ENCODE measurements around the gene ABI2. TPM values are rescaled to one million over a fixed set of nuclear protein-coding genes. Genes with fewer than 3 reads are reported as not detected.
"Not testable (repeated sequence)": the region's sequence is repeated elsewhere in the genome, so short reads cannot be mapped to it uniquely, and the experiment has no call there.

The ABI2 gene
- polyA plus RNA-seq, 1 donor from 2014 or later: 12.9 TPM

DNA sequence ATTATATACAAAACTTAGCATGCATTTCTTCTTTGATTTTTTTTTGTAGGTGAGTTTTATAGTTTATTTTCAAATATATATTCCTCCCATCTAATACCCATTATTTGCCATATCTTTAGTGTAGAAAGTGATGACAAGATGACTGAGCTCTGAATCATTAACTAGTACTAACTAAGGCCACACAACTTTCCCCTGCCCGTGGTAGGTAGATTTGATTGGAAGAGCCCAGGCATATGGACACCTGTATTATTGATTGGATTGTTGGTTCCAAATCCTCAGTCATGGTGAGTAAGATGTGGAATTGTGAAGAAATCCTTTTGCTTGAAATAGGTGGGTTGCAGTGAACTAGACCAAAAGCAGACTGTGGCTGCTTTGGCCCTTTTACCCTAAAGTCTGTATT, 54.8 kb downstream of the ABI2 start:
- H3K9me3 Mint-ChIP-seq: no peaks in the 10 kb centered on the region
- no peaks in the 10 kb centered on the region for H3K27me3 Mint-ChIP-seq
- H3K4me1 Mint-ChIP-seq: no peaks in the 10 kb centered on the region
- H3K4me3 Mint-ChIP-seq: no peak overlapping the region
- H3K27ac Mint-ChIP-seq: no peak overlapping the region
- H3K36me3 Mint-ChIP-seq: peaks cover 14% of the 10 kb centered on the region

GRCh38 chr2:203388153-203388552, 60.0 kb downstream of the ABI2 start:
- not testable (repeated sequence) for H3K4me3 Mint-ChIP-seq, H3K27ac Mint-ChIP-seq, H3K4me1 Mint-ChIP-seq, H3K27me3 Mint-ChIP-seq, H3K9me3 Mint-ChIP-seq
- H3K36me3 Mint-ChIP-seq: peaks cover 22% of the 10 kb centered on the region

DNA sequence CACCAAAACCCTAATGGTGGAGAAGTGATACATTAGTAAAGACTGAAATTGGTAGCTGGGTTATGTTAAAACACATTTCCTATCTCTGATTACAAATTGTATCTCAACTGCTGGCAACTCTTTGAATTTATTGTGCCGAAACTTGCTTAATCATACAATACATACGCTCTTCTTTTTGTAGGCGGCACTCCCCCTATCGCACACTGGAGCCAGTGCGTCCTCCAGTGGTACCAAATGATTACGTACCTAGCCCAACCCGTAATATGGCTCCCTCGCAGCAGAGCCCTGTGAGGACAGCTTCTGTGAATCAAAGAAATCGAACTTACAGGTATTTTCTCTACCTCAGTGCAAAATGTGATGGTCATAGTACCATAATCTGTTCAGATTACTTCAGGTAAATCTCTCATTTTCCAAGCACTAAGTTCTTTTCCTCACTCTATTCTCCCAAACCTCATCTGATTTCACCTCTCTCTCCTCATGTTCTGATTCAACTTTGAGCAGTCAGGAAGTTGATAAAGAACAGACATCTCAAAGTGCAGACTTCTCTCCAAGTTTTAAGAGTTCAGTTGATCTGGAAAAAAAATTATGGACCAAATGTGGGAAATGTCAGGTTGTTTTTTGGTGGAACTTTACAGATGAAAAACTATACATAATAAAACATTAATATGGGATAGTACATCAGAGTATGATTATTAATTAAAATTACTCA, 66.5 kb downstream of the ABI2 start:
- Mint-ChIP-seq H3K36me3 (peaks cover 19% of the 10 kb centered on the region), H3K9me3 (peaks cover 0 to 3% (median 2%) of the 10 kb centered on the region in 3 donors), H3K27ac (no peak overlapping the region), H3K4me3 (no peak overlapping the region), H3K4me1 (no peaks in the 10 kb centered on the region), H3K27me3 (no peaks in the 10 kb centered on the region)

DNA sequence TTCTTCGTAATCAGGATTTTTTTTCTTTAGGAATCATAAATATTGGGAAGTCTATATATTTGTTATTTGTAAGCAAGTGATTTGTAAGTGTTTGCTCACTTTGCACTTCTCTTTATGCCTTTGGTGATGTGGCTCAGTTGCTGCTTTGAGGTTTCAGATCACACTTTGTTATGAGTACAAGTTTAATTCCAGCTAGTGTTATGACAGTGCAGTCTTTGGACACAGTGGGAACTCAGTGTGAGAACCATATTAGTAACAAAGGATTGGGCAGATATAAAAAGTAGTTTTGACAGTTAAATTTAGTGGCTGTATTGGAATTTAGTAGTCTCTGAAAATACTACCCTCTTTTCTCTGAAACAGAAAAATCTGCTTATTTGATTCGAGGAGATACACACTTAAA, 67.7 kb downstream of the ABI2 start:
- Mint-ChIP-seq H3K4me3 (no peak overlapping the region), H3K36me3 (peaks cover 16% of the 10 kb centered on the region), H3K4me1 (no peaks in the 10 kb centered on the region), H3K27me3 (no peaks in the 10 kb centered on the region), H3K27ac (no peak overlapping the region), H3K9me3 (peaks cover 0 to 3% (median 2%) of the 10 kb centered on the region in 3 donors)

GRCh38 chr2:203396667-203397066, 68.5 kb downstream of the ABI2 start:
- Mint-ChIP-seq H3K36me3 (peaks cover 16% of the 10 kb centered on the region), H3K27me3 (no peaks in the 10 kb centered on the region), H3K27ac (no peak overlapping the region), H3K9me3 (peaks cover 0 to 3% (median 2%) of the 10 kb centered on the region in 3 donors), H3K4me1 (no peaks in the 10 kb centered on the region), H3K4me3 (no peak overlapping the region)

DNA sequence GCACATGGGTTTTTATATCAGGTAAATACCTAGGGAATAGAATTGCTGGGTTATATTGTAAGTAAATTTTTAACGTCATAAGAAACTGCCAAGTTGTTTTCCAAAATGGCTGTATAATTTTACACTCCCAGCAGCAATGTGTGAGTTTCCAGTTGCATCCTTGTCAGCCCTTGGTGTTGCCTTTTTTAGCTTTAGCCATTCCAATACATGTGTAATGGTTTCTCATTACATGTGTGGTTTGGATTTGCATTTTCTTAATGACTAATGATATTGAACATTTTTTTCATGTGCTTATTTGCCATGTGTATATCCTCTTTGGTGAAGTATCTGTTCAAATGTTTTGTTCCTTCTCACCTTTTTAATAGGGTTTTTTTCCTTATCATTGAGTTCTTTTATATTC, 70.8 kb downstream of the ABI2 start:
- Mint-ChIP-seq H3K4me3 (no peak overlapping the region), H3K27me3 (no peaks in the 10 kb centered on the region), H3K36me3 (peaks cover 15% of the 10 kb centered on the region), H3K4me1 (no peaks in the 10 kb centered on the region), H3K9me3 (peaks cover 0 to 3% (median 2%) of the 10 kb centered on the region in 3 donors), H3K27ac (no peak overlapping the region)

- H3K4me3 Mint-ChIP-seq: no peak overlapping the region
- H3K36me3 Mint-ChIP-seq: peaks cover 17% of the 10 kb centered on the region
- H3K27me3 Mint-ChIP-seq: no peaks in the 10 kb centered on the region
- no peak overlapping the region for H3K27ac Mint-ChIP-seq
- H3K4me1 Mint-ChIP-seq: no peaks in the 10 kb centered on the region
- peaks cover 0 to 3% (median 2%) of the 10 kb centered on the region in 3 donors for H3K9me3 Mint-ChIP-seq
Measured at GRCh38 chr2:203400805-203401585, 72.8 kb downstream of the ABI2 start.

DNA sequence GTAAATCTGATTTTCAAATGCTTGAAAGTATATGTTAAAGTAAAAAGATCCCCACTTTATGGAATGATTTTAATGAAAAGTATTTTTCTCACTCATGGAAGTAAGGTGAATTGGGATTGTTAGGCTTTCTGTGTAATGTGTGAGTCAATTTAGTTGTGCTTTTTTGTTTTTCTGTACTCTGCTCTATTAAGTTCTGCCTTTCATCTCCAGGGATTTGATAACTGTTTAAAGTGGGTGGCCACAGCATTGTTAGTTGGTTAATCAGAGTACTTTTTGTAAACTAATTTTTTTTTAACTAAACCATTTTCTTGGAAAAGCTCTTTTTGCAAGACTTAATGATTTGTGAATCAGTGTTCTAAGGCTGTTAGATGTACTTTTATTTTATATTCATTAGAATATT, 76.8 kb downstream of the ABI2 start:
- no peak overlapping the region for H3K27ac Mint-ChIP-seq
- H3K36me3 Mint-ChIP-seq: peaks cover 18% of the 10 kb centered on the region
- no peaks in the 10 kb centered on the region for H3K9me3 Mint-ChIP-seq
- no peaks in the 10 kb centered on the region for H3K27me3 Mint-ChIP-seq
- no peaks in the 10 kb centered on the region for H3K4me1 Mint-ChIP-seq
- no peak overlapping the region for H3K4me3 Mint-ChIP-seq

DNA sequence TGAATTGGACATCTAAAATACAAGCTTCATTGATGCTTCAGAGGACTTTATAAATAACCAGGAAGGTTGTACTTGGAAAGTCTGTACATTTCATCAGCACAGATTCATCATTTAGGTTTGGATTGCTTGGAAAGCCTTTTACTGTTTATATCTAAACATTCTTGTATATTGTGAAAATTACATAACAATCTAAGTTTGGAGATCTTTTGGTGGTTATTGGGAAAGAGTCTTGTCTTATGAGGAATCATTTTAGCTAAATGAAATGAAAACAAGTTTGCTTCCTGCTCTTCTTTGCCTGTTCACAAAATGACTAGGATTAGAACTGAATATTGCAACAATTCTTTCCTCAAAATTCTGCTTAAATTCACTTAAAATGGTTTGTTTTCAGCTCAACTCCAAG, 79.3 kb downstream of the ABI2 start:
- Mint-ChIP-seq H3K4me1 (no peaks in the 10 kb centered on the region), H3K27me3 (no peaks in the 10 kb centered on the region), H3K27ac (no peak overlapping the region), H3K36me3 (peaks cover 21% of the 10 kb centered on the region), H3K4me3 (no peak overlapping the region), H3K9me3 (no peaks in the 10 kb centered on the region)

DNA sequence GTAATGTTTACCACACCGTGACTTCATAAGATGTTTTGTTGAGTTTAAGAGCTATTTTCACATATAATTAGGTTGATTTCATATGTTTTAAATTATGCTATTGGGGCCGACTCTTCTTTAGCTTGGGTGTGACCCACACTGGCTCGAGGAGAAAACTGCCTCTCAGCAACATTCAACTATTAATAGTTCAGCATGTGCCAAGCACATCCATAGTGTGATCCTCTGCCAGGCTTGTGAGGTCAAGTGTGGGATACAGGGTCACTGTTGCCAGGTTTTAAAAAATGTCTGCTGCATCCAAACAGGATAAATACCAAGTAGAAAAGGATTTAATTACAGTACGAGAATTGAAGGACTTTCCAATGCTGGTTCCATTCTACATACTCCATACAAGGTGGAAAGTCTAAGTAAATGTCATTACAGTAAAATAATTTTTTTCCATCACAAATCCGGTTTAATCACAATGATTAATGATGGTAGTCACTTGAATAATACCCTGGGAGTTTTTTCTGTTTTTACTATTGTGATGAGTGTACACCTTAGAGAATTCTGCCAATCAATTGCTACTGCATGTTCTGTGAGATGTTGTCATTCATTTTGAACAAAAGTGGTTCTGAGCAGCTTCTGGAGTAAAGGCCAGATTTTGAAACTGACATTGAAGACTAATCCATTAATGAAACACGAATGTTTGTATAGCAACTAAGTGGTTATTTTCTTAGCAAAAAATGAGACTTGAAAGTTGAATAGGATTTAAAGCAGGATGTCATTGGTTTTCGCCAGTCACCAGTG, 84.5 kb downstream of the ABI2 start:
- Mint-ChIP-seq H3K4me3 (no peak overlapping the region), H3K4me1 (no peaks in the 10 kb centered on the region), H3K9me3 (peaks cover 2 to 3% (median 3%) of the 10 kb centered on the region in 3 donors), H3K36me3 (peaks cover 26% of the 10 kb centered on the region), H3K27me3 (no peaks in the 10 kb centered on the region), H3K27ac (no peak overlapping the region)

DNA sequence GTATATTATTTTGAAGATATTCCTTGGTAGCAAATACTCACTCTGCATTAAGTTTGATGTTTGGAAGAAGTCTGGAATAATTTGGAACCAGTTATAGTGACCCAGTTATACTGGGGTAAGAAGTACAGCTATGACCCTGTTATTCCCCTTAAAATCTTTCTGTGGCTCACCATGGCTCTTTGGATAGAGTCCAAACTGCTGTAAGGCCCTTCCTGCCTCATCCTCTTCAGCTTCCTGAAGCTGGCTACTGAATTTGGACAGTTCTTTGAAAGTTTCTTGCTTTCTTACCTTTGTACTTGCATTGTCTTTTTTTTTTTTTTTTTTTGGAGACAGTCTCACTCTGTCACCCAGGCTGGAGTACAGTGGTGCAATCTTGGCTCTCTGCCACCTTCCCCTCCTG, 85.6 kb downstream of the ABI2 start:
- Mint-ChIP-seq H3K36me3 (peaks cover 37% of the 10 kb centered on the region), H3K27ac (no peak overlapping the region), H3K9me3 (peaks cover 4 to 12% (median 11%) of the 10 kb centered on the region in 3 donors), H3K4me3 (no peak overlapping the region), H3K4me1 (no peaks in the 10 kb centered on the region), H3K27me3 (no peaks in the 10 kb centered on the region)

DNA sequence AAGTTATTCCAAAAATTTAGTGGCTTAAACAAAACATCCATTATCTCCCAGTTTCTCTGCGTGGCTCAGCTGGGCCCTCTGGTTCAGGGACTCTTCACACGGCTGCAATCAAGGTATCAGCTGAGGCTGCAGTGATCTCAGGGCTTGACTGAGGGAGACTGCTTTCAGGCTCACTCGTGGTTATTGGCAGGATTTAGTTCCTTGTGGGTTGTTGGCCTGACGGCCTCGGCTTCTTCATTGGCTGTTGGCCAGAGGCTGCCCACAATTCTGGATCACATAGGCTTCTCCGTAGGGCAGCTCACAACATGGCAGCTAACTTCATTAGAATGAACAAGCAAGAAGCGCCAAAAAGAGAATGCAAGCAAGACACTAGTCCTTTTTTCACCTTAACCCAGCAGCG, 90.1 kb downstream of the ABI2 start:
- Mint-ChIP-seq H3K4me1 (peaks cover 0 to 1% (median 0%) of the 10 kb centered on the region in 3 donors), H3K27ac (no peak overlapping the region), H3K27me3 (no peaks in the 10 kb centered on the region), H3K9me3 (peaks cover 4 to 16% (median 12%) of the 10 kb centered on the region in 3 donors), H3K36me3 (peaks cover 33% of the 10 kb centered on the region), H3K4me3 (no peak overlapping the region)

GRCh38 chr2:203427061-203427460, 98.9 kb downstream of the ABI2 start:
- Mint-ChIP-seq H3K4me3 (no peak overlapping the region), H3K4me1 (no peaks in the 10 kb centered on the region), H3K36me3 (peaks cover 5% of the 10 kb centered on the region), H3K27me3 (no peaks in the 10 kb centered on the region), H3K27ac (no peak overlapping the region), H3K9me3 (peaks cover 0 to 4% (median 0%) of the 10 kb centered on the region in 3 donors)

GRCh38 chr2:203429643-203430042, 101.4 kb downstream of the ABI2 start:
- H3K27ac Mint-ChIP-seq, H3K4me1 Mint-ChIP-seq, H3K36me3 Mint-ChIP-seq, H3K9me3 Mint-ChIP-seq, H3K4me3 Mint-ChIP-seq, H3K27me3 Mint-ChIP-seq: not testable (repeated sequence)

Measured in IgD-negative memory B cell (primary cell).